Measurements from ENCODE around the gene REELD1.
A peak's percentile ranks its signal among the peaks of the same experiment; 100 is the strongest.

Gene REELD1

GRCh38 chr4:146252969-146253611, 38.8 kb downstream of the REELD1 start:
- TF ChIP-seq ZFX (IDR thresholded peaks at IDR 0.05; ENCODE audit: borderline replicate concordance) (no peak), CTCF (IDR thresholded peaks at IDR 0.05) (no peak)
- H3K27ac ChIP-seq: peak overlapping the region; percentile 19; the same call in 1 of the 2 replicates

- no peak overlapping the region for H3K27ac ChIP-seq
- TF ChIP-seq CTCF (IDR thresholded peaks at IDR 0.05): no peak
- no peak for TF ChIP-seq ZFX (IDR thresholded peaks at IDR 0.05; ENCODE audit: borderline replicate concordance)
Observed at GRCh38 chr4:146255463-146255862, 41.1 kb downstream of the REELD1 start.

GRCh38 chr4:146255874-146256273, 41.5 kb downstream of the REELD1 start:
- TF ChIP-seq ZFX (IDR thresholded peaks at IDR 0.05; ENCODE audit: borderline replicate concordance) (no peak), CTCF (IDR thresholded peaks at IDR 0.05) (no peak)
- no peak overlapping the region for H3K27ac ChIP-seq

- H3K27ac ChIP-seq: no peak overlapping the region
- TF ChIP-seq CTCF (IDR thresholded peaks at IDR 0.05) (no peak), ZFX (IDR thresholded peaks at IDR 0.05; ENCODE audit: borderline replicate concordance) (no peak)
Observed at GRCh38 chr4:146256328-146256727, 42.0 kb downstream of the REELD1 start.

GRCh38 chr4:146257511-146257910, 43.2 kb downstream of the REELD1 start:
- TF ChIP-seq ZFX (IDR thresholded peaks at IDR 0.05; ENCODE audit: borderline replicate concordance) (no peak), CTCF (IDR thresholded peaks at IDR 0.05) (no peak)
- H3K27ac ChIP-seq: no peak overlapping the region

GRCh38 chr4:146260521-146260920, 46.2 kb downstream of the REELD1 start:
- no peak for TF ChIP-seq ZFX (IDR thresholded peaks at IDR 0.05; ENCODE audit: borderline replicate concordance)

GRCh38 chr4:146261041-146261440, 46.7 kb downstream of the REELD1 start:
- H3K27ac ChIP-seq: no peak overlapping the region
- no peak for TF ChIP-seq CTCF (IDR thresholded peaks at IDR 0.05)
- no peak for TF ChIP-seq ZFX (IDR thresholded peaks at IDR 0.05; ENCODE audit: borderline replicate concordance)

More at GRCh38 chr4:146260521-146260920, 46.2 kb downstream of the REELD1 start:
- no peak overlapping the region for H3K27ac ChIP-seq

- TF ChIP-seq ZFX (IDR thresholded peaks at IDR 0.05; ENCODE audit: borderline replicate concordance) (no peak), CTCF (IDR thresholded peaks at IDR 0.05) (no peak)
Observed at GRCh38 chr4:146263793-146264192, 49.5 kb downstream of the REELD1 start.

More at GRCh38 chr4:146263793-146264192, 49.5 kb downstream of the REELD1 start:
- H3K27ac ChIP-seq: no peak overlapping the region
